M059J (cell line): Measurements from ENCODE around the gene OR1J4. TPM values are rescaled to one million over a fixed set of nuclear protein-coding genes. Genes with fewer than 3 reads are reported as not detected.

Experiments
- total RNA-seq: library from RNA; depleted of rRNA; stranded (reverse); fragments of >200 nt; shearing (Covaris generic); gene quantifications from 2 replicates; pipeline ENCODE4 v1.2.3, GENCODE V29; 2014; rRNA removed

The OR1J4 gene
- total RNA-seq, 1 experiment from 2014 or later = 0.10 TPM

Other genes starting within 250 kb of the OR1J4 start
- 4.8 and 6.7 TPM in 2 replicates for gene PTGS1, start 148.1 kb upstream of the OR1J4 start, total RNA-seq
- gene OR1J1, start 41.2 kb upstream of the OR1J4 start, total RNA-seq = not detected in 2 replicates
- gene OR1J2, start 8.3 kb upstream of the OR1J4 start, total RNA-seq = not detected in 2 replicates
- not detected in 2 replicates for gene OR1N1, start 8.2 kb downstream of the OR1J4 start, total RNA-seq
- gene OR1N2, start 34.0 kb downstream of the OR1J4 start, total RNA-seq = not detected in 2 replicates
- 0.25 TPM in 1 of 2 replicates, not detected in the other for gene OR1L8, start 64.2 kb downstream of the OR1J4 start, total RNA-seq
- not detected in 2 replicates for gene OR1Q1, start 95.6 kb downstream of the OR1J4 start, total RNA-seq
- gene OR1B1, start 138.5 kb downstream of the OR1J4 start, total RNA-seq = not detected in 2 replicates
- not detected in 2 replicates for gene OR1L1, start 142.6 kb downstream of the OR1J4 start, total RNA-seq
- not detected in 2 replicates for gene OR1L3, start 156.0 kb downstream of the OR1J4 start, total RNA-seq
- gene OR1L4, start 204.8 kb downstream of the OR1J4 start, total RNA-seq = not detected in 2 replicates
- gene OR1L6, start 223.2 kb downstream of the OR1J4 start, total RNA-seq = not detected in 2 replicates